ENCODE data around the gene RHBDD2.
"Not testable (repeated sequence)": the region's sequence is repeated elsewhere in the genome, so short reads cannot be mapped to it uniquely, and the experiment has no call there.

DNA sequence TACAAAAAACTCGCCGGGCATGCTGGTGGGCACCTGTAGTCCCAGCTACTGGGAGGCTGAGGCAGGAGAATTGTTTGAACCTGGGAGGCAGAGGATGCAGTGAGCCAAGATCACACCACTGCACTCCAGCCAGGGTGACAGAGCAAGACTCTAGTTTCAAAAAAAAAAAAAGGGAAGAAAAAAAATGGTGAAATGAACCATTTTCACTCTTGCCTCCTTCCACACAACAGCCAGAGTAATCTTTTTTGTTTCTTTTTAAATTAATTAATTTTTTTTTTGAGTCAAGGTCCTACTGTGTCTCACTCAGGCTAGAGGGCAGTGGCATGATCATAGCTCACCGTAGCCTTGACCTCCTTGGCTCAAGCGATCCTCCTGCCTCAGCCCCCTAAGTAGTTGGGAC, 14.6 kb upstream of the RHBDD2 start:
- TF ChIP-seq CTCF (optimal IDR thresholded peaks at IDR 0.05 in 1 of 3, IDR thresholded peaks at IDR 0.05 in 1 of 3, conservative IDR thresholded peaks at IDR 0.05 in 1 of 3; ENCODE audit: extremely low read depth in 1 of 3, insufficient read depth in 2 of 3, low read length in 3 of 3); EZH2 (IDR thresholded peaks at IDR 0.05; ENCODE audit: low read length): not testable (repeated sequence)

Data from keratinocyte (primary cell).